ENCODE data around the gene ZCCHC9.
"Not testable (repeated sequence)": the region's sequence is repeated elsewhere in the genome, so short reads cannot be mapped to it uniquely, and the experiment has no call there.

The ZCCHC9 gene

DNA sequence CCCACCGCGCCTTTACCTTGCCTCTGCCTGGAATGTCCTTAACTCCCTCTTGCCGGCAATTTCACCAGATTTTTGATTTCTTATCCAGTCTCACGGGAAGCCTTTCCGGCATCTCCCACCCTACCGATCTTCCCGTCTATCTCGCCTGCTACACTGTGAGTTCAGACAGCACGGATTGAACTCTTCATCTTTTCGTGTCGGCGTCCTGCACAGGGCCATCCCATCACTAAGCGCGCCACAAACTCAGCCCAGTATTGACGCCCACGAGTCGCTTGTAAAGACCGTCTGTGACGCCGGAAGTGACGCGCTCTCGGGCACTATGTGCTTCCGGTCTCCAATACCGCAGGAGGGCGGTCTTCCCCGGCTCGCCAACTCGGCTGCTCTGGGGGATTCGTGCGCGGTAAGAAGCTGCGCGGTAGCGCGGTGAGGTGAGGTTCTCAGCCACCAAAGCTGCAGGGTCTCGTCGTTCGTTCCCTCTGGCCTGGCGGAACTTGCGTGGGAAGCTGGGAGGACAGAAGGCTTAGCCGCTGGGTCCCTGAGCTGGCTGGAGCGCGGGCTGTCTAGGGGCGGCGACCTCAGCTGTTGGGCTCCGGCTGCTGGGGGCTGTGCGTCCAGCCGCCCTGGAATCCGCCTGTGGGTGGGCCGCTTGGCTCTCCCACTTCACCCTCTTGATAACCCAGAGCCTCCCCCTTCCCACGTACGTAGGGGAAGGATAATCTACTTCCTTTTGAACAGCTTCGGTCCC lies at the start of gene ZCCHC9:
TSS of gene ZCCHC9 (plus strand) at position 317 of the 745 bp plus-strand sequence. CDS start 3,171 bp downstream, outside the sequence.
- peak; percentile 81 for DNase-seq (ENCODE audit: low read depth, low spot score)

GRCh38 chr5:81251922-81252321 lies 49.5 kb upstream of the ZCCHC9 start:
- DNase-seq (ENCODE audit: low read depth, low spot score) = no peak

- DNase-seq (ENCODE audit: low read depth, low spot score) = no peak
These were observed 48.5 kb upstream of the ZCCHC9 start for GRCh38 chr5:81252904-81253303.

DNA sequence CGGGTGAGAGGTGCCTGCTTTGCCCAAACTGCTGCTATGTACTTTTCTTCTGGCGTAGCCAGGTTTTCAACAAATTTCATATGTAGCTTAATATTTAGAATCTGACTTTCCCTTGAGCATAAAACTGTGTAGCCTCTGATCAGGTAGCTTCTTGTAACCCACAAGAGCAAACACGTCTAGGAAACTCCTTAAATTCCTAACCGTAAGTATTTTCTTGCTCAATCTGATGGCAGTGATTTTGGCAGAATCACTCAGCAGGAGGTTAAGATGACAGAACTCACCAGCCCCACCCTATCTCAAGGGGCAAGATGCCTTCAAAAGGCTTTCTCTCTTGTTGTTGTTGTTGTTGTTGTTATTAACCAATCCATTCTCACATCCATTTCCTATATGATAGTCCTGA lies 47.5 kb upstream of the ZCCHC9 start:
- DNase-seq (ENCODE audit: low read depth, low spot score) = no peak

GRCh38 chr5:81254886-81255559 lies 46.4 kb upstream of the ZCCHC9 start:
- DNase-seq (ENCODE audit: low read depth, low spot score) = no peak

DNA sequence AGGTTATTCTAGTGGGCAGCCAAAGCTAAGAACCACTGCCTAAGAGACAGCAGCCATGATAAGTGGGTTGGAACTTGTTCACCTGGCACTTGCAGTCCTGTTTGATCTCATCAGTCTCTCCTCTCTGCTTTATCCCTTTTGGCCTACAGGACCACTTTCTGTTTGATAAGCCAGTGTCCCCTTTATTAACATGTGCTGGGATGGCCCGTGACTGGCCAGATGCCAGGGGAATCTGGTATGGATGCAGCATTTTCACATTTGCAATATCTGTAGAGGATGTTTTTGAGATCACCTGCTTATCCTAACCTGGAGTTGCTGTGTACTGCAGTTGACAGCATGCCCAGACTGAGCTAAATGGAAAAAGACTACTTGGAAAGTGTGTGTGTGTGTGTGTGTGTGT lies 44.6 kb upstream of the ZCCHC9 start:
- DNase-seq (ENCODE audit: low read depth, low spot score) = no peak

DNA sequence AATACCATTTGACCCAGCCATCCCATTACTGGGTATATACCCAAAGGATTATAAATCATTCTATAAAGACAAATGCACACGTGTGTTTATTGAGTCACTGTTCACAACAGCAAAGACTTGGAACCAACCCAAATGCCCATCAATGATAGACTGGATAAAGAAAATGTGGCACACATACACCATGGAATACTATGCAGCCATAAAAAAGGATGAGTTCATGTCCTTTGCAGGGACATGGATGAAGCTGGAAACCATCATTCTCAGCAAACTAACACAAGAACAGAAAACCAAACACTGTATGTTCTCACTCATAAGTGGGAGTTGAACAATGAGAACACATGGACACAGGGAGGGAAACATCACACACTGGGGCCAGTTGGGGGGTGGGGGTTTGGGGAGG lies 38.6 kb upstream of the ZCCHC9 start:
- not testable (repeated sequence) for DNase-seq (ENCODE audit: low read depth, low spot score)

DNA sequence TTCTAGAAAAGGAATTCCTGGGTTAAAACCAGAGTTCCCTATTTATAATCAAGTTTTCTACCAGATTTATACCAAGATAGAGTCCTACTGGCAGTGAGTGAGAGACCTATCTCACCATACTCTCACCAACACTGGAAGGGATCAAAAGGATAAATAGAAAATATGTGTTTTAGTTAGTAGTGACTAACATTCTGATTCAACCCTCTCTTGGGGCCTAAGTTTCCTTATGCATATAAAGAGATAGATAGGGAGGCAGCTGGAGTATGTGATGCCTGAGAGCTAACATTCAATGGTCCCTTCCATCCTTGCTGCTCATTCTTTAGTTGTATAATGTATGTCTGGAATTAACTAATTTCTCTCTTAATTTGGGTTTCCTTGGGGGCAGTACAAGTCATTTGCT lies 36.3 kb upstream of the ZCCHC9 start:
- no peak for DNase-seq (ENCODE audit: low read depth, low spot score)

DNA sequence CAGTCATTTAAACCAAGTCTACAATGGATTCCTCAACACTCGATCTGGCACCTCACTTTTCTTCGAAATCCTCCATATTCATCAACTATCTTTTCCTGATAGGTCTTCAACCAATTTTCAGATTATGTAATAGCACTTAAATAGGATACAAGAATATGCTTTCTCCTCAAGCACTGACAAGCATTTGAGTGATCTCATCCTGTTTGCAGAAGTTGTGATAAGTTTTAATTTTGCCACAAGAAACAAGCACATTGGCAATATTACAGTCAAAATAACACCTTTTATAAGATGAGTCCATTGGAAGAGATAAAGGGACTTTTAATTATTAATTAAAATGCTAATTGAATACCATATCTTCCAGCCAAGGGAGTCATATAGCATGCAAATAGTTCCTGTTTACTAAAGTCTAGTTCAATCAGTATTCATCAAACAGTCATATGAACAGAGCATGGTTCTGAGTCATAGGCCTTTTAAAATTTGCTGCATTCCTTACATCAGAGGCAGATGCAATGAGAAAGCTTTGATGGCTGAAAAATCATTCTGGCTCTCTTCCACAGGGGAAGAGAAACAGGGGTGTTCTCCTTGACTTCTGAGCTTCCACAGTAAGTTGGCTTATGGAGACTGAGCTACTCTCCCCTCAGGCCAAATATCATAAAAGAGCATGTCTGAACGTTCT lies 32.7 kb upstream of the ZCCHC9 start:
- DNase-seq (ENCODE audit: low read depth, low spot score) = no peak

GRCh38 chr5:81269751-81270393 lies 31.5 kb upstream of the ZCCHC9 start:
- no peak for DNase-seq (ENCODE audit: low read depth, low spot score)

DNA sequence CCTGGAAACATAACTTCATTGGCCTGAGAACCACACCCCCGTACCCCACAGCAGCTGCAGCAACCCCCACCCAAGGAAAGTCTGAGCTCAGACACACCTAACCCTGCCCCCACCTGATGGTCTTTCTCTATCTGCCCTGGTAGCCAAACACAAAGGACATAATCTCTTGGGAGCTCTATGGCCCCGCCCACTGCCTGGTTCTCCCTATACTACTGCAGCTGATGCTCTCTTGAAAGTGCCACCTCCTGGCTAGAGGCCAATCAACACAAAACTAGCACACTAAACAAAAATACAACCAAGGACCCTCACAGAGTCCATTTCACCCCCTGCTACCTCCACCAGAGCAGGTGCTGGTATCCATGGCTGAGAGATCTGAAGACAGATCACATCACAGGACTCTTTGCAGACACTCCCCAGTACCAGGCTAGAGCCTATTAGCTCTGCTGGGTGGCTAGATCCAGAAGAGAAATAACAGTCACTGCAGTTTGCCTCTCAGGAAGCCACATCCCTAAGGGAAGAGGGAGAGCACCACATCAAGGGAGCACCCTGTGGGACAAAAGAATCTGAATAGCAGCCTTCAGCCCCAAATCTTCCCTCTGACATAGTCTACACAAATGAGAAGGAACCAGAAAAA lies 30.9 kb upstream of the ZCCHC9 start:
- DNase-seq (ENCODE audit: low read depth, low spot score) = not testable (repeated sequence)

DNA sequence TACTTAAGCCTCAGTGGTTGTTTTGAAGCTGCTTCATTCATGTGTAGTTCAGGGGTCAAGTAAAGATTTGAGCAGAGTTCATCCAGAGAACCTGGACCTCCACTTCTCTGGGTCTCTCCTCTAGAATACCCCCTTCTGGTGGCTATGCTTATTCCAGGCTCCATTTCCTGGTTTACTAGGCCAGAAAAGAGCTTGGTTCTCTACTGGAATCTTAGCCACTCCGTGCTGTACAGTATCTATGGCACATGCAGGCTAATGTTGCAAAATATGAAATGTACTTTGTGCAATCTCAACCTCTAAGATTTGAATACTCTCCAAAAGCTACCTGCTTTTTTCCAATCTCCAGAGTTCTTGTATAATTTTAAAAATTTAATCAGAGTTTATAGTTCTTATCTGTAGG lies 17.4 kb upstream of the ZCCHC9 start:
- no peak for DNase-seq (ENCODE audit: low read depth, low spot score)

DNA sequence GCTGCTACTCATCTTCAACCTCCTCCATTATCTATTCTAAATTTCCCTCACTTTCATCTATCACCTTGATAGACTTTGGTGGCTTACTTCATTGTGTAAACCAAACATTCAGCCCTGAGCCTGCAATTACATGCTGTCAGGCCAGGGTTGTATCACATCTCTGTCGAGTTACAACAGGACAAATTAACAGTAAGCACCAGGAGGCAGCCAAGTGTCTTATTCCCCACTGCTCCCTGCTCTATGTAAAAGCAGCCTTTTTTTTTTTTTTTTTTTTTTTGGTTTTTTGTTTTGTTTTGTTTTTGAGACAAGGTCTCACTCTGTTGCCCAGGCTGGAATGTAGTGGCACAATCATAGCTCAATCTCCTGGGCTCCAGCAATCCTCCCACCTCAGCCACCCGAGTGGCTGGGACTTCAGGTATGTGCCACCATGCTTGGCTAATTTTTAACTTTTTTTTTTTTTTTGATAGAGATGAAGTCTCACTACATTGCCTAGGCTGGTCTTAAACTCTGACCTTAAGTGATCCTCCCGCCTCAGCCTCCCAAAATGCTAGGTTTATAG lies 15.2 kb upstream of the ZCCHC9 start:
- DNase-seq (ENCODE audit: low read depth, low spot score) = no peak

DNA sequence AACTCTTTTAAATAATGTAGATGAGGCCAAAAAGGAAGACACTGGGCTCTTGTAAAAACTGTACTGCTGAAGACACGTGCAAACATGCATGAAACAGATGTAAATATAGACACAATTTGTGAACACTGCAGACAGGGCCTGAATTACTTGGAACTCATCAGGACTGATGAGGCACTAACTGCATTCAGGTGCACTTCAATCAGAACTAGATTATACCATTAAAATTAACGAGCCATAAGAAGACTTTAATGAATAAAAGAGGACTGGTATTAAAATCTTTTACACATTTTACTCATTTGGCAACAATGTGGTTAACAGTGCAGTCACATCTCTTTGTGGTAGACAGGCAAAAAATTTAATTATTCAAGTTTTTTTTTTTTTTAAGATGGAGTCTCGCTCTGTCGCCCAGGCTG lies 13.4 kb upstream of the ZCCHC9 start:
- no peak for DNase-seq (ENCODE audit: low read depth, low spot score)

GRCh38 chr5:81290146-81290545 lies 11.2 kb upstream of the ZCCHC9 start:
- DNase-seq (ENCODE audit: low read depth, low spot score) = no peak

GRCh38 chr5:81292130-81292529 lies 9.3 kb upstream of the ZCCHC9 start:
- no peak for DNase-seq (ENCODE audit: low read depth, low spot score)

GRCh38 chr5:81294021-81294420 lies 7.4 kb upstream of the ZCCHC9 start:
- not testable (repeated sequence) for DNase-seq (ENCODE audit: low read depth, low spot score)

GRCh38 chr5:81297531-81297930 lies 3.9 kb upstream of the ZCCHC9 start:
- no peak for DNase-seq (ENCODE audit: low read depth, low spot score)

- DNase-seq (ENCODE audit: low read depth, low spot score) = no peak
These were observed 491 bp upstream of the ZCCHC9 start for GRCh38 chr5:81300921-81301270.

DNA sequence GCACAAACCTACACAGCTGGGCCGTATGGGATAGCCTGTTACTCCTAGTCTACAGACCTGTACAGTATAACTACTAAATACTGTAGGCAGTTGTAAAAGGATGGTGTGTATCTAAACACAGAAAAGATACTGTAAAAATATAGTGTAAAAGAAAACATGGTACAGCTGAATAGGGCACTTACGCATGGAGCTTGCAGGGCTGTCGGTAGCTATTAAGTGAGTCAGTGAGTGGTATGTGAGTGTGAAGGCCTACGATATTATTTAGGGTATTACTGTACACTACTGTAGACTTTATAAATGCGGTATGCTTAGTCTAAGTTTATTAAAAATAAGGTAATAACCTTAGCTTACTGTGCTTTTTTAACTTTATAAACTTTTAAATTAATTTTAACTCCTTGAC lies 1.2 kb downstream of the ZCCHC9 start:
- DNase-seq (ENCODE audit: low read depth, low spot score) = no peak

GRCh38 chr5:81303563-81303962 lies 2.2 kb downstream of the ZCCHC9 start:
- no peak for DNase-seq (ENCODE audit: low read depth, low spot score)

DNA sequence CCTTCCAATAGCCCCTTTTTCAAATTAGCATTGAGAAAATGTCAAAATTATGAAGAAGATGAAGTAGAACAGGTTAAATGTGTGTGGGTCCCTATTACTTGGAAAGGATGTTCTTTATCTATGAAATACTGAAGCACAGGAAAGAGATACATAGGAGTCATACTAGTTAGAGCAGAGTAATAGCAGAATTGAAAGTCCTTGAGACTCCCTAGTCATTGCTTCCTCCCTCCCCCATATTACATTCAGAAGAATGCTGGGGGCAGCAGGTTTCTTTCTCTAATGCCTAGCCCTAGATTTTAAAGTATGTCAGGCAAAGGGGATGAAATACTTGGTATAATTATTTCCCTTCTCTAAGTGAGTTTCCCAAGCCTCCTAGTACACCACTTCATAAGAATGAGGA lies 4.4 kb downstream of the ZCCHC9 start:
- no peak for DNase-seq (ENCODE audit: low read depth, low spot score)
